Dedifferentiated amniotic fluid mesenchymal stem cell (primary cell): ENCODE data around the gene EPS8L3.
"Not testable (repeated sequence)": the region's sequence is repeated elsewhere in the genome, so short reads cannot be mapped to it uniquely, and the experiment has no call there.

Experiments used
- DNase-seq: peaks from one replicate; pipeline ENCODE4 v3.0.0-alpha.2; 2016; ENCODE audit errors: extremely low spot score

The EPS8L3 gene, protein sequence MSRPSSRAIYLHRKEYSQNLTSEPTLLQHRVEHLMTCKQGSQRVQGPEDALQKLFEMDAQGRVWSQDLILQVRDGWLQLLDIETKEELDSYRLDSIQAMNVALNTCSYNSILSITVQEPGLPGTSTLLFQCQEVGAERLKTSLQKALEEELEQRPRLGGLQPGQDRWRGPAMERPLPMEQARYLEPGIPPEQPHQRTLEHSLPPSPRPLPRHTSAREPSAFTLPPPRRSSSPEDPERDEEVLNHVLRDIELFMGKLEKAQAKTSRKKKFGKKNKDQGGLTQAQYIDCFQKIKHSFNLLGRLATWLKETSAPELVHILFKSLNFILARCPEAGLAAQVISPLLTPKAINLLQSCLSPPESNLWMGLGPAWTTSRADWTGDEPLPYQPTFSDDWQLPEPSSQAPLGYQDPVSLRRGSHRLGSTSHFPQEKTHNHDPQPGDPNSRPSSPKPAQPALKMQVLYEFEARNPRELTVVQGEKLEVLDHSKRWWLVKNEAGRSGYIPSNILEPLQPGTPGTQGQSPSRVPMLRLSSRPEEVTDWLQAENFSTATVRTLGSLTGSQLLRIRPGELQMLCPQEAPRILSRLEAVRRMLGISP

GRCh38 chr1:109763646-109764415 is at the start of gene EPS8L3:
TSS of gene EPS8L3 (minus strand) at chr1:109763923. CDS start at chr1:109761749, 2,174 bp downstream.
- DNase-seq, result no peak

DNA sequence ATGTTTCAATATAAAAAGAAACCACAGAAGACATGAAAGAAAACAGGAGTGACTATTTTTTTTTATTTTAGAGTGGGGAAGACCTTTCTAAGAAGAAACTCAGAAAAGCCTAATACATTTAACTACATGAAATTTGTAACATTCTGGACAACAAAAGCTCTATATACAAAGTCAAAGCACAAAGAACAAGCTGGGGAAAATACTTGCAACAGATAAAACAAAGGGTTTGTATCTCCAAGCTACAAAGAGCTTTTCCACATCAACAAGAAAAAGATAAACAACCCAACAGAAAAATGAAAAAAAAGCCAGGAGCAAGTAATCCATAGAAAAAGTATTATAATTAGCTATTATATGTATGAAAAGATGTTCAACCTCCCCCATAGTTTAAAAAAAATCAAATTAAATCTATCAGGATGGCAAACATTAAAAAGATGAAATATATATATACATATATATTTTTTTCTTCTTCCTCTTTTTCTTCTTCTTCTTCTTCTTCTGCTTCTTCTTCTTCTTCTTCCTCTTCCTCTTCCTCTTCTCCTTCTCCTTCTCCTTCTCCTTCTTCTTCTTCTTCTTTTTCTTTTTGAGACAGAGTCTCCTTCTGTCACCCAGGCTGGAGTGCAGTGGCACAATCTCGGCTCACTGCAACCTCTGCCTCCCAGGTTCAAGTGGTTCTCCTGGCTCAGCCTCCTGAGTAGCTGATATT is 49.1 kb upstream of the EPS8L3 start:
- no peak for DNase-seq

- DNase-seq, result no peak
Observed at GRCh38 chr1:109808703-109809102, 45.0 kb upstream of the EPS8L3 start.

DNA sequence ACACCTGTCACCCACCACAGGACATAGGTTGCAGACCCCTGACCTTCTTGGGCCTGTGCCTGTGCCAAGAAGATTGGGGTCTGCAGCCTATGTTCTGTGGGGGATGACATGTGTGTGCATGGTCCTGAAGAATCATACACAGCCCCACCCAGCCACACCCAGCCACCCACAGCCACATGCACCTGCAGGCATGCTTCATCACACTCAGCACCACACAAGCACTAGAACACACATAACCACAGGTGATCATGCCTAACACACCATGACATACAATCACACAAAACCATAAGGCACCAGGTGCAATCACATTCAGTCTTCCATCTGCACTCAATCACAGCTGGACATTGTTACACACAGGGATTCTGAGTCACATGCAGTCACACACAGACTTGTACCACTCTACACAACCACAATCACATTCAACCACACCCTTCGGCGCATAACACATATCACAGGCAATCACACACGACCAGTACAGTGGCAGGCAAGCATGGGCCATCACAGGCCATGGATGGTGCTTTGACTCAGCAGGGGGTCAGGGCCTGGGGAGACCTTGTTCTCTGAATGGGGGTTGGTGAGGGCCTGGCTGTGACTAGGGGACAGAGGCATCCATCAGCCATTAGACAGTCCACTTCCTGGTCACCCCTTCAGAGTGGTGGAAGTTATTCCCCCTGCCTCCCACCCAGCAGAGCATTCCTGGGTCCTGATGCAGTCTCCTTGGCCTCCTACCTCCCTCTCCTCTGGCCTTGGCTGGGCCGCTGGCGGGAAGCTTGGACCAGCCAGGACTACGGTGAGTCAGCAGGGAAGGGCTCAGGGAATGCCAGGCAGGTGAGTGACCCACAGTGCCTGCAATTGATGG is 44.3 kb upstream of the EPS8L3 start:
- no peak for DNase-seq

GRCh38 chr1:109807402-109807801 is 43.7 kb upstream of the EPS8L3 start:
- DNase-seq, result no peak

GRCh38 chr1:109806733-109807400 is 43.1 kb upstream of the EPS8L3 start:
- DNase-seq, result no peak

DNA sequence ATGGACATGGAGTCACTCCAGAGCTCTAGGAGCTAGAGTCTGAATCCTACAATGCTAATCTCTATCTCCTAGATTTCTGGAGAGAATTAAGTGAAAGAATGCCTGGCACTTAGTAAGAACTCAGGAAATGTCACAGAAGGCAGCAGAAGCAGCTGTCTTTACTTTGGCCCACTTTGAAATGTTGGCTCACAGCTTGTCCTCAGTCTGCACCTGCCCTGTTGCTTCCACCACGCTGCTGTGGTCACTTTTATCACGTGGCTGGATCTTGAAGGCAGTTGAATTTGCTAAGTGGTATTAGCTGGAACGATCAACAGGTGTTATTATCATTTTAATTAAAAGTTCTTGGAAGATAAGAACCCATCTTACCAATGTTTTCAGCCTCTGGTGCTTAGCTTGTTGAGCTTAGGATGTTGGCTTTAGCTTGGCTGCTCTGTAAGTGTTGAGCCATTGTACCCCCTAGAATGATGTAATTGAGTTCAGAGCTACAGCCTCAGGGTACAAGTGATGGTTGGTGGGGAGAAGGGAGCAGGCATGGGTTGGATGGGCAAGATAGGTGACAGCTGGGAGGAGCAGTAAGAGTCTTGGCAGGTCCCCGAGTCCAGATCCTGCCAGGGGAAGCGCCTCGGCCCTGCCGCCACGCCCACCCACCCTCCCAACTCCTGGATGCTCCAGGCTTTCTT is 41.9 kb upstream of the EPS8L3 start:
- DNase-seq, result no peak

GRCh38 chr1:109804660-109805059 is 40.9 kb upstream of the EPS8L3 start:
- DNase-seq, result no peak

DNA sequence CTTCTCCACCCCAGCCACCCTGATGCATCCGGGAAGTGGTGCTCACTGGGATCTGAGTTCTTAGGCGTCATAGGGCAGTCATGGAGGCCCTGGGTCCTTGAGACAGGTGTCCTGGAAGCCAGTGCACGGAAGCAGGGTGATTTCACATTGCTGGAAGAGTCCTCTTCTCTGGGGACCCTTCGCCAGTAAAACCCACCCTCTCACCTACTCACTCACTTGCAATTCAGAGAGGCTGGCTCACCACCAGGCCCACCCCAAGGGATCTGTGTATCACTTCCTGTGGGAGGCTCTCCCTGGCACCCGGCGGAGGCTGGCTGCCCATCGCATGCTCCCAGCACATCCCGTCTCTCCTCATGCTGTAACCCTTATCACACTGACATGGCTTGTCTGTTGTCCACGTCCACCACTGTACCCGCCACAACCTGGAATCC is 40.2 kb upstream of the EPS8L3 start:
- no peak for DNase-seq

- DNase-seq, result no peak
Observed at GRCh38 chr1:109802901-109803561, 39.3 kb upstream of the EPS8L3 start.

DNA sequence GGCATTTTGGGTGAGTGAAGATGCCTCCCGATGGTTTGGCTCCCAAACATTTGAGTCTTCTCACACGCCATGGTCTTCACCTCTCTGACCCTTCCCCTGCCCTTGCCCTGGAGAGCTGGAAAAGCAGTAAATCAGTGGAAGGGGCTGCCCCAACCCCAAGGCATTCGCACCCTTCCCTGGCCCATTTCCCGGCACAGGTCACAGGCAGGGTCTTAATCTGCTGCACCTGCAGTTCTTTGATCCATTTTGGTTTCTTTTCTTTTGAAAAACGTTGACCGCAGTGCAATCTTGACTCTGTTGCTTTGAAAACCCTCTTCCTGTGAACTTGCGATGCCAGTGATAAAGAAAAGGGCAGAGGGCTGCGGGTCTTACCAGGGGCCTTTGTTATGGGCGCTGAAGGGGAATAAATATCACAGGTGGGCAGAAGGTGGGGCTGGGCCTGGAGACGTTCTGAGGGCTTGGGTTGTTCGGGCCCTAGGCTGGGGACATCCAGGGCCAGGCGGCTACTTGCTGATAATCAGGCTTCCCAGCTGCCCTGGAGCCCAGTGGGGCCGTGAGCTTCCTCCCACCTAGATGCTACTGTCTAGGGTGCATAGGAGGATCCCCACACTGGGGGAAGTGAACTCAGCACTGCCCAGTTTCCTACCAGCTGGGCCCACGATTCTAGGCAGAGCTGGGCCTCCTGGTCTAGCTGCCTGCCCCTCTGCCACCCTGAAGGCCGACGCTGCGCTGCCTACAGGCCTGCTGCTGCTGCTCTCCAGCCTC is 38.6 kb upstream of the EPS8L3 start:
- no peak for DNase-seq

GRCh38 chr1:109801791-109802135 is 38.0 kb upstream of the EPS8L3 start:
- DNase-seq, result no peak

GRCh38 chr1:109800291-109800690 is 36.6 kb upstream of the EPS8L3 start:
- DNase-seq, result no peak

DNA sequence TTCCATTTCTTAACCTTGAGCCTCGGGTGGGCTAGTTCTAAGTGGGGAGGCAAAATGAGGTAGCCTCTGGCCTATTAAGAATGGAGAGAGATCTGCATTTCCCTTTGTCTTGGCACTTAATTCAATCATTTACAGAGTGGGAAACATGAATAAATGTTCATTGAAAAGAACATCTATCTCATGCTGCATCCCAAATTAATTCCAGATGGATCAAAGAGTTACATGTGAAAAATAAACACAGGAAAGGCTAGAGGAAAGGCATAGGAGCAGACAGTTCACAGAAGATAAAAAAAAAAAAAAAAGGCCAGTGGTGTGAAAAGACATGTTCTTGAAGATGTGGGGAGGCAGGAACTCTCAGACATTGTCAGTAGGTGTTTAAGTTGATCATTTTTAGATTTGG is 35.7 kb upstream of the EPS8L3 start:
- no peak for DNase-seq

- DNase-seq, result not testable (repeated sequence)
Observed at GRCh38 chr1:109797303-109797595, 33.5 kb upstream of the EPS8L3 start.

- no peak for DNase-seq
Observed at GRCh38 chr1:109796484-109797302, 33.0 kb upstream of the EPS8L3 start.

GRCh38 chr1:109794319-109795132 is 30.8 kb upstream of the EPS8L3 start:
- DNase-seq, result no peak
